ENCODE measurements around the gene PIP4K2B. TPM values are rescaled to one million over a fixed set of nuclear protein-coding genes. Genes with fewer than 3 reads are reported as not detected.
"Not testable (repeated sequence)": the region's sequence is repeated elsewhere in the genome, so short reads cannot be mapped to it uniquely, and the experiment has no call there.

Gene PIP4K2B
- total and polyA plus RNA-seq, 11 donors: 23.3 to 55.0 (median 48.4) TPM

DNA sequence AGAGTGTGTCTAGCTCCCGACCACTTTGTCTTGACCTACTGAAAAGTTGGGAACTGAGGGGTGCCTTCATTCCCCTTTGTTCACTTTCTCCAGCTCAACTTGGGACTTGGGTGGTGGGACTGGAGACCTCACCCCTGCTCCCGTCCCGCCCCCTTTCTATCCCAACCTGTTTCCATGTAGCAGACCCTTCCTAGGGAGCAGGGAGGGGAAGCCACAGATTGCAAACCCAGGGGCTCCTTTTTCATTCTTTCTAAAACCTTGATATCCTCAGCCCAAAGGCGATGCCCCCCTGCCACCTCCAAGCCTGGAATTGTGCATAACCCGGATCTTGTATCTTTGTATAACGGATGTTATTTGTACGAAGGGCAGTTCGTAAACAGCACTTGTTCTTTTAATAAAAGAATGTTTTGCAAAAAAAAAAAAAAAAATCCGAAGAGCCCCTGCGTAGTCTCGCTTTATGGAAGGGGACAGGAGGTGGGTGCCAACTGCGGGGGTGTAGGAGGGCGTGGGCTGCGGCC lies 69.9 kb downstream of the PIP4K2B start:
- H3K4me1 ChIP-seq: peaks cover 0 to 63% (median 39%) of the 10 kb centered on the region in 12 donors
- peaks cover 0 to 37% (median 25%) of the 10 kb centered on the region in 9 donors for H3K36me3 ChIP-seq

GRCh38 chr17:38728290-38728831 lies 71.0 kb downstream of the PIP4K2B start:
- Histone ChIP-seq H3K4me3 (peak overlapping the region in 1 of 12 donors; percentile 15), H3K9me3 (no peaks in the 10 kb centered on the region), H3K4me1 (peaks cover 0 to 62% (median 41%) of the 10 kb centered on the region in 12 donors), H3K27ac (peak overlapping the region in 4 of 12 donors; percentile 8 to 98 (median 52)), H3K36me3 (peaks cover 0 to 35% (median 25%) of the 10 kb centered on the region in 9 donors), H3K27me3 (no peaks in the 10 kb centered on the region)
- intact Hi-C loops (cut with DNase I): loop anchor here in 1 of 10 donors (2.0 kb wide), 1 partner anchor 22 kb away; no protein-coding TSS in a partner anchor
- DNase-seq: no peak
- ATAC-seq: no peak
- TF ChIP-seq, protein P1, sequence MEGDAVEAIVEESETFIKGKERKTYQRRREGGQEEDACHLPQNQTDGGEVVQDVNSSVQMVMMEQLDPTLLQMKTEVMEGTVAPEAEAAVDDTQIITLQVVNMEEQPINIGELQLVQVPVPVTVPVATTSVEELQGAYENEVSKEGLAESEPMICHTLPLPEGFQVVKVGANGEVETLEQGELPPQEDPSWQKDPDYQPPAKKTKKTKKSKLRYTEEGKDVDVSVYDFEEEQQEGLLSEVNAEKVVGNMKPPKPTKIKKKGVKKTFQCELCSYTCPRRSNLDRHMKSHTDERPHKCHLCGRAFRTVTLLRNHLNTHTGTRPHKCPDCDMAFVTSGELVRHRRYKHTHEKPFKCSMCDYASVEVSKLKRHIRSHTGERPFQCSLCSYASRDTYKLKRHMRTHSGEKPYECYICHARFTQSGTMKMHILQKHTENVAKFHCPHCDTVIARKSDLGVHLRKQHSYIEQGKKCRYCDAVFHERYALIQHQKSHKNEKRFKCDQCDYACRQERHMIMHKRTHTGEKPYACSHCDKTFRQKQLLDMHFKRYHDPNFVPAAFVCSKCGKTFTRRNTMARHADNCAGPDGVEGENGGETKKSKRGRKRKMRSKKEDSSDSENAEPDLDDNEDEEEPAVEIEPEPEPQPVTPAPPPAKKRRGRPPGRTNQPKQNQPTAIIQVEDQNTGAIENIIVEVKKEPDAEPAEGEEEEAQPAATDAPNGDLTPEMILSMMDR (IDR thresholded peaks at IDR 0.05): no peak
- TF ChIP-seq POLR2A (IDR thresholded peaks at IDR 0.05): no peak
- WGBS, 4 donors: 66 to 81% (median 74%) methylated on average over 7 to 8 of the region's 8 CpGs

More for the DNA sequence above, 69.9 kb downstream of the PIP4K2B start:
- intact Hi-C loops (cut with DNase I): loop anchor here in 1 of 10 donors (2.0 kb wide), 1 partner anchor 23 kb away; no protein-coding TSS in a partner anchor
- H3K9me3 ChIP-seq: no peaks in the 10 kb centered on the region
- DNase-seq (no peak), ATAC-seq (no peak)
- H3K4me3 ChIP-seq: peak overlapping the region; percentile 20 to 98 (median 64)
- no peaks in the 10 kb centered on the region for H3K27me3 ChIP-seq
- peak overlapping the region; percentile 66 to 98 (median 92) for H3K27ac ChIP-seq
- WGBS, 4 donors: 22 to 30% (median 28%) methylated on average over 14 of the region's 14 CpGs
- TF ChIP-seq POLR2A (IDR thresholded peaks at IDR 0.05): no peak
- TF ChIP-seq, protein P1 (IDR thresholded peaks at IDR 0.05): no peak

DNA sequence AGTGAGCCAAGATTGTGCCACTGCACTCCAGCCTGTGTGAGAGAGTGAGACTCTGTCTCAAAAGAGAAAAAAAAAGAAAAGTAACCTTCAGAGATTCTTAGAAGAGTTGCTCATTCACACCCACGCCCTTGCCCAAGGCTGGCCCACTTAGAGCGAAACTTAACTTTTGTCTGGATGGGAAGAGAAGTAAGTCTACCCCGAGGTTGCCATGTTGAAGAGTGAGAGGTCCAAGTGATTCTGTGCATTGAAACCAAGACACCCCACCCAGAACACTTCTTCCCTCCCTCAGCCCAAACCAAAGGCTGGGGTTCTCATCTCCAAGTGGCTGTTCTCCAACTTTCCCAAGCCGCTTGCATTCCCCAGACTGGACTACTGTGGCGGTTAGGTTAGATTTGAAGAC lies 71.6 kb downstream of the PIP4K2B start:
- peaks cover 0 to 62% (median 36%) of the 10 kb centered on the region in 12 donors for H3K4me1 ChIP-seq
- peaks cover 0 to 39% (median 24%) of the 10 kb centered on the region in 9 donors for H3K36me3 ChIP-seq
- DNase-seq: no peak
- H3K4me3 ChIP-seq: peak overlapping the region in 1 of 12 donors; percentile 15
- no peak for TF ChIP-seq POLR2A (IDR thresholded peaks at IDR 0.05)
- TF ChIP-seq, protein P1 (IDR thresholded peaks at IDR 0.05): no peak
- no peaks in the 10 kb centered on the region for H3K27me3 ChIP-seq
- ATAC-seq: no peak
- WGBS, 4 donors: 90 to 94% (median 90%) methylated on average over 5 of the region's 5 CpGs
- H3K27ac ChIP-seq: peak overlapping the region in 3 of 12 donors; percentile 8 to 82 (median 23)
- no peaks in the 10 kb centered on the region for H3K9me3 ChIP-seq
- intact Hi-C loops (cut with DNase I): loop anchor here in 1 of 10 donors (2.0 kb wide), 1 partner anchor 21 kb away; no protein-coding TSS in a partner anchor

GRCh38 chr17:38726145-38726544 lies 73.2 kb downstream of the PIP4K2B start:
- H3K4me3 ChIP-seq; intact Hi-C loops (cut with DNase I); DNase-seq; H3K27ac ChIP-seq; ATAC-seq; H3K9me3 ChIP-seq; H3K27me3 ChIP-seq: not testable (repeated sequence)
- peaks cover 0 to 47% (median 27%) of the 10 kb centered on the region in 12 donors for H3K4me1 ChIP-seq
- 63 to 84% (median 81%) methylated on average over 8 of the region's 8 CpGs for WGBS, 4 donors
- peaks cover 0 to 48% (median 38%) of the 10 kb centered on the region in 9 donors for H3K36me3 ChIP-seq
